Measurements from ENCODE around the gene PPP6R3.

DNA sequence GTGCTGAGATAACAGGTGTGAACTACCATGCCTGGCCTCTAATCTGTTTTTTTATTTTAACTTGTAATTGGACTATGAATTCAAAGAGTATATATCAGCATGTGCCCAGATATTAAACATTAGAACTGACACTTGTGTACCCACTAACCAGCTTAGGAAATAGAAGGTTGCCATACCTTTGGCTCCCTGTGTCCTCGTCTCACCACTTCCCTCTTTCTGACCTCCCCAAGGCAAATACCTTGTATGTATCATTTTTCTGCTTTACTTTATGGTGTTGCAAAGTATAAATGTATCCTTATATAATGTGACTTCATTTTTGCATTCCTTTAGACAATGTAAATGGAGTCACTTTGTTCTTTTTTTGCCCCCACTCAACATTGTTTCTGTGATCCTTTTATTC, 9.1 kb downstream of the PPP6R3 start:
- TF ChIP-seq, protein P1, sequence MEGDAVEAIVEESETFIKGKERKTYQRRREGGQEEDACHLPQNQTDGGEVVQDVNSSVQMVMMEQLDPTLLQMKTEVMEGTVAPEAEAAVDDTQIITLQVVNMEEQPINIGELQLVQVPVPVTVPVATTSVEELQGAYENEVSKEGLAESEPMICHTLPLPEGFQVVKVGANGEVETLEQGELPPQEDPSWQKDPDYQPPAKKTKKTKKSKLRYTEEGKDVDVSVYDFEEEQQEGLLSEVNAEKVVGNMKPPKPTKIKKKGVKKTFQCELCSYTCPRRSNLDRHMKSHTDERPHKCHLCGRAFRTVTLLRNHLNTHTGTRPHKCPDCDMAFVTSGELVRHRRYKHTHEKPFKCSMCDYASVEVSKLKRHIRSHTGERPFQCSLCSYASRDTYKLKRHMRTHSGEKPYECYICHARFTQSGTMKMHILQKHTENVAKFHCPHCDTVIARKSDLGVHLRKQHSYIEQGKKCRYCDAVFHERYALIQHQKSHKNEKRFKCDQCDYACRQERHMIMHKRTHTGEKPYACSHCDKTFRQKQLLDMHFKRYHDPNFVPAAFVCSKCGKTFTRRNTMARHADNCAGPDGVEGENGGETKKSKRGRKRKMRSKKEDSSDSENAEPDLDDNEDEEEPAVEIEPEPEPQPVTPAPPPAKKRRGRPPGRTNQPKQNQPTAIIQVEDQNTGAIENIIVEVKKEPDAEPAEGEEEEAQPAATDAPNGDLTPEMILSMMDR (IDR thresholded peaks at IDR 0.05), result no peak
- no peak for TF ChIP-seq POLR2A (IDR thresholded peaks at IDR 0.05)

All from esophagus squamous epithelium (tissue), 4 donors.